Endothelial cell (in vitro differentiated cells): ENCODE measurements around the gene DNAJC13. TPM values are rescaled to one million over a fixed set of nuclear protein-coding genes. Genes with fewer than 3 reads are reported as not detected.

Source experiments
- DNase-seq: peaks from one replicate; pipeline ENCODE4 v3.0.0; 2021; ENCODE audit warnings: low spot score
- H3K27ac Mint-ChIP-seq: one replicate; pipeline ENCODE4 v1.8.0; 2021; ENCODE audit warnings: mixed read lengths, inconsistent platforms; ENCODE audit not compliant: unreplicated experiment
- H3K27me3 Mint-ChIP-seq: one replicate; pipeline ENCODE4 v1.8.0; 2021; ENCODE audit warnings: mild to moderate bottlenecking, moderate library complexity, mixed read lengths, inconsistent platforms; ENCODE audit not compliant: unreplicated experiment
- H3K36me3 Mint-ChIP-seq: one replicate; pipeline ENCODE4 v1.8.0; 2021; ENCODE audit warnings: mild to moderate bottlenecking, low read depth, mixed read lengths, inconsistent platforms; ENCODE audit not compliant: unreplicated experiment
- H3K4me1 Mint-ChIP-seq: one replicate; pipeline ENCODE4 v1.8.0; 2021; ENCODE audit warnings: mild to moderate bottlenecking, mixed read lengths, inconsistent platforms; ENCODE audit not compliant: unreplicated experiment
- H3K4me3 Mint-ChIP-seq: one replicate; pipeline ENCODE4 v1.8.0; 2021; ENCODE audit warnings: mild to moderate bottlenecking, mixed read lengths, inconsistent platforms; ENCODE audit not compliant: unreplicated experiment
- H3K9me3 Mint-ChIP-seq: one replicate; pipeline ENCODE4 v1.8.0; 2021; ENCODE audit warnings: mixed read lengths, inconsistent platforms; ENCODE audit not compliant: unreplicated experiment
- total RNA-seq: library from RNA; stranded (reverse); fragmentation: NEBNext Ultra II Directional; extraction: Animal tissue kit (Norgen Biotek cat#: 25700); gene quantifications from one replicate; pipeline ENCODE4 v1.2.1, GENCODE V29; 2021; ENCODE audit not compliant: unreplicated experiment
- TF ChIP-seq, protein P1 (sequence below): fragments of 200-600 bp; sonication (generic); IDR thresholded peaks from one replicate; pipeline ENCODE4 v1.5.0; 2021; ENCODE audit warnings: antibody characterized with exemption; ENCODE audit not compliant: unreplicated experiment

The DNAJC13 gene
- total RNA-seq, 1 donor from 2014 or later: 50.4 TPM

DNA sequence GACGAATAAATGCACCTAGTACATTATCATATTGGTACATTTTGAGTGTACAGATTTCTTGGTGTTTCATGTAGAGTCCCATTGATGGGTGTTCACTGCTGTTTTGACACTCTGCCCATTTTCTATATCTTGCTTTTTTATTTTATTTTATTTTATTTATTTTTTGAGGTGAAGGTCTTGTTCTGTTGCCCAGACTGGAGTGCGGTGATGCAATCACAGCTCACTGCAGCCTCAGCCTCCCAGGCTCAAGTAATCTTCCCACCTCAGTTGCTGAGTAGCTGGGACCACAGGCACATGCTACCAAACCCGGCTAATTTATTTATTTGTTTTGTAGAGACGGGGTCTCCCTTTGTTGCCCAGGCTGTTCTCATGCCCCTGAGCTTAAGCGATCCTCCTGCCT is 44.2 kb downstream of the DNAJC13 start:
- H3K27me3 Mint-ChIP-seq: no peaks in the 10 kb centered on the region
- no peaks in the 10 kb centered on the region for H3K9me3 Mint-ChIP-seq
- H3K27ac Mint-ChIP-seq: no peak overlapping the region
- H3K36me3 Mint-ChIP-seq: peaks cover 10% of the 10 kb centered on the region
- no peak for DNase-seq
- H3K4me1 Mint-ChIP-seq: peaks cover 13% of the 10 kb centered on the region
- TF ChIP-seq, protein P1, sequence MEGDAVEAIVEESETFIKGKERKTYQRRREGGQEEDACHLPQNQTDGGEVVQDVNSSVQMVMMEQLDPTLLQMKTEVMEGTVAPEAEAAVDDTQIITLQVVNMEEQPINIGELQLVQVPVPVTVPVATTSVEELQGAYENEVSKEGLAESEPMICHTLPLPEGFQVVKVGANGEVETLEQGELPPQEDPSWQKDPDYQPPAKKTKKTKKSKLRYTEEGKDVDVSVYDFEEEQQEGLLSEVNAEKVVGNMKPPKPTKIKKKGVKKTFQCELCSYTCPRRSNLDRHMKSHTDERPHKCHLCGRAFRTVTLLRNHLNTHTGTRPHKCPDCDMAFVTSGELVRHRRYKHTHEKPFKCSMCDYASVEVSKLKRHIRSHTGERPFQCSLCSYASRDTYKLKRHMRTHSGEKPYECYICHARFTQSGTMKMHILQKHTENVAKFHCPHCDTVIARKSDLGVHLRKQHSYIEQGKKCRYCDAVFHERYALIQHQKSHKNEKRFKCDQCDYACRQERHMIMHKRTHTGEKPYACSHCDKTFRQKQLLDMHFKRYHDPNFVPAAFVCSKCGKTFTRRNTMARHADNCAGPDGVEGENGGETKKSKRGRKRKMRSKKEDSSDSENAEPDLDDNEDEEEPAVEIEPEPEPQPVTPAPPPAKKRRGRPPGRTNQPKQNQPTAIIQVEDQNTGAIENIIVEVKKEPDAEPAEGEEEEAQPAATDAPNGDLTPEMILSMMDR: no peak
- H3K4me3 Mint-ChIP-seq: no peak overlapping the region

DNA sequence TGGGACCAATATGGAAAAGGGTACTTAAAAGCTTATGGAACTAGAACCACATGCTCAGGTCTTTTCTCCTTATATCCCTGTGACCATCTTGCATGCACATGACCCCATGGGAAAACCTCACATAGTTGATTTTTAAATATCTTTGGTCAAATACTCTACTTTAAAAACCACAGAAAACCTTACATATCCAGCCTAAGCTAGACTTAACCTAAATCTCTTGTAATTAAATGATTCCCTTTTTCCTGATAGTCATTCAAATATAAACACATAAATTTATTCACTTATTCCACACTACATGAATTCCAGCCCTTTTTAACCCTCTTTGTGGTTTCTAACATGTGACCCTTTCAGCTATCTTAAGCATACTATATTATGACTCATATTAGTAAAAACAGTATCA is 46.8 kb downstream of the DNAJC13 start:
- H3K27ac Mint-ChIP-seq: no peak overlapping the region
- H3K36me3 Mint-ChIP-seq: peaks cover 29% of the 10 kb centered on the region
- H3K27me3 Mint-ChIP-seq: no peaks in the 10 kb centered on the region
- TF ChIP-seq, protein P1: no peak
- DNase-seq: no peak
- no peaks in the 10 kb centered on the region for H3K9me3 Mint-ChIP-seq
- no peak overlapping the region for H3K4me3 Mint-ChIP-seq
- H3K4me1 Mint-ChIP-seq: no peaks in the 10 kb centered on the region

DNA sequence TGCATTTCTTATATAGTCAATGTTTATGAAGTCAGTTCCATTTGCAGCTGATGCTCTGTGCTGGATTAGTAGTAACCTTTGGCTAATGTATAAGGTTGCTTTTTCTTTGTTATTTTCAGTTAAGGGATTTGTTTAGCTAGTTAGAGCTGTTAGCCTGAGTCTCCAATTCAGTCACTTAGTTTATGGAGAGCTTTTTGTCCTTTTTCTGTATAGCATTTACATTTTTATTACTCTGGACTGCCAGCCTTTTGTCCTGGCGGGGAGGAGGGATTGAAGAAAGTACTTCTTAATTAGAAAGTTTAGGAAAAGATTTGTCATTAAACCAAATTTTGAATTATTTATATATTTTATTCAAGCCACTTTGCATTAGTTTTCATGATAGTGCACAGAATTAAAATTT is 52.0 kb downstream of the DNAJC13 start:
- Mint-ChIP-seq H3K27me3 (no peaks in the 10 kb centered on the region), H3K4me1 (no peaks in the 10 kb centered on the region), H3K27ac (no peak overlapping the region), H3K36me3 (peaks cover 44% of the 10 kb centered on the region), H3K9me3 (no peaks in the 10 kb centered on the region), H3K4me3 (no peak overlapping the region)
- TF ChIP-seq, protein P1: no peak
- DNase-seq: no peak

DNA sequence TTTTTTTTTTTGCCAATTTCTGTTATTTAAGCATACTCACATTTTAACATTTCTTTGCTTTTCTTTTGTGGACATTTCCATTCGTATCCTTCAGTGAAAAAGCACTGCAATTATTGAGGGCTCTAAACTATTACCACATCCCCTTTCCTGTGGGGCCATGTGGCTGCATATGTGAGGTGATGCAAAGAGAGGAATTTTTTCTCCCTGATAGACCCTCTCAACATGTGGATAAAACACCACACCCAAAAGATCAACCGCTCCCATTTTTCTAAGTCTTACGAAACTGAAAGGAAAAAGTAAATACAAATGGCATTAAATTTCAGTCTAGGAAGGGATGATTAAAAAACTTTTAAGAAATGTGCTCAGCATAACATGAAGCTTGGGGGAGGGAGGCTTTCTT is 68.8 kb downstream of the DNAJC13 start:
- no peaks in the 10 kb centered on the region for H3K27me3 Mint-ChIP-seq
- DNase-seq: no peak
- peaks cover 4% of the 10 kb centered on the region for H3K36me3 Mint-ChIP-seq
- no peak overlapping the region for H3K27ac Mint-ChIP-seq
- H3K9me3 Mint-ChIP-seq: no peaks in the 10 kb centered on the region
- no peak overlapping the region for H3K4me3 Mint-ChIP-seq
- TF ChIP-seq, protein P1: no peak
- no peaks in the 10 kb centered on the region for H3K4me1 Mint-ChIP-seq

DNA sequence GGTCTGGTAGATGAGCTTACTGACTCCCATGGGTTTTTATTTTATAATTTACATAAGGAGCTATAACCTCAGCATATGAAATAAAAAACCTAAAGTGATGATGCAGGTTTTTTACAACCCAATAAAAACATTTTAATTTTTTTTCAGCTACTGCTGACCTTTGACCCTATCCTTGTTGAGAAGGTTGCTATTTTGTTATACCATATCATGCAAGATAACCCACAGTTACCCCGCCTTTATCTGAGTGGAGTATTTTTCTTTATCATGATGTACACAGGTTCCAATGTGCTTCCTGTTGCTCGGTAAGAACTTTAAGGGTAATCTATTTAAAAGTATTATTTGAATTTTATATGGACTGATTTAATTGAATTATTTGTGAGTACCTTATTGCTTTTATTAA is 70.8 kb downstream of the DNAJC13 start:
- DNase-seq: no peak
- Mint-ChIP-seq H3K4me3 (no peak overlapping the region), H3K4me1 (no peaks in the 10 kb centered on the region), H3K27me3 (no peaks in the 10 kb centered on the region), H3K36me3 (peaks cover 4% of the 10 kb centered on the region), H3K27ac (no peak overlapping the region), H3K9me3 (no peaks in the 10 kb centered on the region)
- TF ChIP-seq, protein P1: no peak
